Choroid plexus epithelial cell (primary cell): ENCODE results near the gene PRH1.

Experiments
- DNase-seq: peaks from one replicate; pipeline ENCODE4 v3.0.0-alpha.2; 2010; ENCODE audit warnings: low read depth
- H3K4me3 ChIP-seq: 2 replicates; pipeline ENCODE4 v1.5.1; 2011; ENCODE audit warnings: low read depth, mild to moderate bottlenecking, control low read depth, low read length, moderate library complexity
- CTCF ChIP-seq: conservative IDR thresholded peaks from 2 replicates; pipeline ENCODE4 v1.5.1; 2011; ENCODE audit warnings: low read depth, mild to moderate bottlenecking, control low read depth, inconsistent platforms, low read length, moderate library complexity

Gene PRH1

GRCh38 chr12:10849425-10849878 lies 34.6 kb downstream of the PRH1 start, which contains the start of gene PRR4:
Gene PRR4, minus strand, starts transcription at chr12:10849475. Its CDS starts 38 bp downstream, at chr12:10849437.
- peak; percentile 7 for DNase-seq
- TF ChIP-seq CTCF, result no peak
- H3K4me3 ChIP-seq, result no peak within 1 kb of the TSS

- no peak for TF ChIP-seq CTCF
- DNase-seq, result no peak
- no peak overlapping the region for H3K4me3 ChIP-seq
These were observed 36.3 kb downstream of the PRH1 start for GRCh38 chr12:10847744-10848143.

GRCh38 chr12:10842862-10843261 lies 41.2 kb downstream of the PRH1 start:
- DNase-seq, result no peak
- H3K4me3 ChIP-seq, result no peak overlapping the region
- TF ChIP-seq CTCF, result no peak

GRCh38 chr12:10838461-10838860 lies 45.6 kb downstream of the PRH1 start:
- no peak for TF ChIP-seq CTCF
- no peak for DNase-seq
- no peak overlapping the region for H3K4me3 ChIP-seq
